Kidney (tissue), 14 donors: ENCODE measurements around the gene DDX47. TPM values are rescaled to one million over a fixed set of nuclear protein-coding genes. Genes with fewer than 3 reads are reported as not detected.

Experiments
- DNase-seq, 5 donors: peaks; one replicate each; pipeline ENCODE4 v3.0.0-alpha.2; 2013 to 2020
- FAIRE-seq: peaks from 2 replicates; lab custom pipeline; 2012; peaks lifted over from hg19 to GRCh38; lab: Jason Lieb, UNC
- H3K27ac ChIP-seq, 2 donors: one replicate each; pipeline ENCODE4 v1.7.0; 2013; ENCODE audit warnings: low read depth in 2 of 2, low read length in 2 of 2, inconsistent platforms in 1 of 2
- H3K27me3 ChIP-seq: one replicate; pipeline ENCODE4 v1.7.1; 2013; ENCODE audit warnings: low read length, inconsistent platforms; ENCODE audit not compliant: control insufficient read depth, insufficient read depth
- H3K36me3 ChIP-seq, 3 donors: one replicate each; pipeline versions ENCODE4 v1.7.0 to v1.7.1; 2013; ENCODE audit warnings: low read length in 3 of 3, control low read depth in 1 of 3, inconsistent platforms in 1 of 3; ENCODE audit not compliant: insufficient read depth in 3 of 3, control insufficient read depth in 2 of 3
- H3K4me1 ChIP-seq, 3 donors: one replicate each; pipeline versions ENCODE4 v1.7.0 to v1.7.1; 2013; ENCODE audit warnings: low read length in 3 of 3, inconsistent platforms in 1 of 3, low read depth in 1 of 3; ENCODE audit not compliant: control insufficient read depth in 2 of 3, insufficient read depth in 2 of 3
- H3K4me3 ChIP-seq, 3 donors: one replicate each; pipeline versions ENCODE4 v1.7.0 to v1.8.1; 2013; ENCODE audit warnings: low read length in 3 of 3, control low read depth in 1 of 3, inconsistent platforms in 1 of 3
- H3K9ac ChIP-seq, 3 donors: one replicate each; pipeline versions ENCODE4 v1.7.0 to v1.7.1; 2013; ENCODE audit warnings: low read length in 3 of 3, control low read depth in 1 of 3, inconsistent platforms in 1 of 3
- H3K9me3 ChIP-seq, 3 donors: one replicate each; pipeline versions ENCODE4 v1.7.0 to v1.7.1; 2013; ENCODE audit warnings: low read length in 3 of 3, control low read depth in 1 of 3, inconsistent platforms in 1 of 3; ENCODE audit not compliant: control insufficient read depth in 2 of 3, insufficient read depth in 1 of 3
- CTCF ChIP-seq: IDR thresholded peaks from 3 replicates; pipeline ENCODE4 v1.5.1; 2012; ENCODE audit warnings: mild to moderate bottlenecking, moderate library complexity, borderline replicate concordance; ENCODE audit not compliant: insufficient read depth; ENCODE audit errors: extremely low read depth
- intact Hi-C: fragments of 100-400 bp; cut with DNase I; formaldehyde crosslinking; loops from one replicate; pipeline ENCODE4 v1.11.1; 2022
- polyA plus RNA-seq: library from polyadenylated mRNA; stranded (reverse); fragments of 350-450 nt; fragmentation: Illumina TruSeq; extraction: RNeasy Lipid Tissue Mini Kit (QIAGEN cat#74804); gene quantifications from one replicate; pipeline ENCODE4 v1.2.3, GENCODE V29; 2014; ENCODE audit warnings: low read depth, low replicate concordance; ENCODE audit not compliant: insufficient read depth
- total RNA-seq: library from RNA; stranded (reverse); fragmentation: NEBNext Ultra II Directional; extraction: Animal tissue kit (Norgen Biotek cat#: 25700); gene quantifications from one replicate; pipeline ENCODE4 v1.2.1, GENCODE V29; 2021
- donor health status: control.
- donor health status: control.
- donor health status: control.
- donor health status: control.
- donor health status: control.
- donor health status: DM: yes; HTN: yes; CAD: no.
- donor health status: Normal renal cell carcinoma (clear cell type).

The DDX47 gene
- total and polyA plus RNA-seq, 2 donors from 2014 or later: 35.1 to 50.9 TPM

- TF ChIP-seq CTCF: no peak
- H3K27ac ChIP-seq: no peak overlapping the region
- H3K9me3 ChIP-seq: no peaks in the 10 kb centered on the region
- no peak overlapping the region for H3K4me3 ChIP-seq
- H3K27me3 ChIP-seq: no peaks in the 10 kb centered on the region
- H3K9ac ChIP-seq: no peak overlapping the region
- intact Hi-C loops: no loop called here
- H3K4me1 ChIP-seq: no peaks in the 10 kb centered on the region
- H3K36me3 ChIP-seq: peaks cover 4 to 62% (median 30%) of the 10 kb centered on the region in 3 donors
- DNase-seq (no peak), FAIRE-seq (no peak)
These were observed 9.7 kb downstream of the DDX47 start for GRCh38 chr12:12822886-12823285.

- Histone ChIP-seq H3K4me1 (no peaks in the 10 kb centered on the region), H3K27me3 (no peaks in the 10 kb centered on the region), H3K9ac (no peak overlapping the region), H3K4me3 (no peak overlapping the region), H3K27ac (no peak overlapping the region), H3K36me3 (peaks cover 4 to 63% (median 34%) of the 10 kb centered on the region in 3 donors), H3K9me3 (no peaks in the 10 kb centered on the region)
- intact Hi-C loops: no loop called here
- no peak for TF ChIP-seq CTCF
- DNase-seq (no peak), FAIRE-seq (no peak)
These were observed 10.2 kb downstream of the DDX47 start for GRCh38 chr12:12823300-12823699.

- intact Hi-C loops: no loop called here
- TF ChIP-seq CTCF: no peak
- FAIRE-seq: no peak
- no peak overlapping the region for H3K9ac ChIP-seq
- no peak for DNase-seq
- H3K27ac ChIP-seq: no peak overlapping the region
- H3K9me3 ChIP-seq: no peaks in the 10 kb centered on the region
- no peaks in the 10 kb centered on the region for H3K4me1 ChIP-seq
- H3K27me3 ChIP-seq: no peaks in the 10 kb centered on the region
- peaks cover 4 to 68% (median 35%) of the 10 kb centered on the region in 3 donors for H3K36me3 ChIP-seq
- H3K4me3 ChIP-seq: no peak overlapping the region
These were observed 10.7 kb downstream of the DDX47 start for GRCh38 chr12:12823811-12824210.
